Measurements from ENCODE around the gene NRAP. TPM values are rescaled to one million over a fixed set of nuclear protein-coding genes. Genes with fewer than 3 reads are reported as not detected.

Gene NRAP
- polyA plus RNA-seq, 1 donor (not counting 4 experiments of a cell fraction or from before 2014, with no cell fraction given) = not detected

DNA sequence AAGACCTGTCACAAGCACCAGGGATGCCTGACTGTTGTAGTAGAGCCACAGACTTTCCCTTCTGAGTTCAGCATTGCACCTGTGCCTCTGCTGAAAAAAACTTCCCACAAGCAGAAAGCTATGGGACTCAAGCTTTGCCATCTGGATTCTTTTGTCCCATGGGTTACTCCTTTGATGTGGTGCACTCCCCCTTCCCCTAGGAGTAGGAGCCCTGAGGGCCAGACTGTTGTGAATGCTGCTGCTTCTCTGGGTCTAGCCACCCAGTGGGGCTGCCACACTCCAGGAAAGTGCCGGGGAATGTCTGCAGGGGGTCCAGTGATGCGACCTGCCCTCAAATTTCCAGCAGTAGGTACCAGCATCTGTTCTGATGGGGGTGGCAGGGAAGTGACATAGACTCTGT is 27.5 kb upstream of the NRAP start:
- dilution Hi-C loops (cut with MboI; ENCODE audit: extremely low pct_ligation_motif_present, low sequenced_read_pairs) = no loop called here
- Histone ChIP-seq H3K4me1 (ENCODE audit: control insufficient read depth, extremely low read depth, insufficient read depth, low read length) (no peaks in the 10 kb centered on the region), H4K20me1 (ENCODE audit: control insufficient read depth, extremely low read depth, insufficient read depth, low read length) (no peaks in the 10 kb centered on the region), H3K9me1 (ENCODE audit: control insufficient read depth, extremely low read depth, insufficient read depth, low read length) (no peaks in the 10 kb centered on the region), H3K27me3 (ENCODE audit: control insufficient read depth, extremely low read depth, insufficient read depth, low read length) (no peaks in the 10 kb centered on the region), H3K4me2 (ENCODE audit: control insufficient read depth, extremely low read depth, insufficient read depth, low read depth, low read length) (no peak overlapping the region), H2AFZ (ENCODE audit: control insufficient read depth, low read length) (no peak overlapping the region), H3K9me3 (ENCODE audit: control insufficient read depth, low read depth, low read length) (no peaks in the 10 kb centered on the region), H3K79me2 (ENCODE audit: control insufficient read depth, insufficient read depth, low read length) (peaks cover 39% of the 10 kb centered on the region), H3K27ac (ENCODE audit: control insufficient read depth, insufficient read depth, low read length) (no peak overlapping the region), H3K9ac (ENCODE audit: control insufficient read depth, extremely low read depth, insufficient read depth, low read length) (no peak overlapping the region), H3K36me3 (ENCODE audit: control insufficient read depth in 2 of 2, extremely low read depth in 1 of 2, insufficient read depth in 2 of 2, low read length in 2 of 2) (no peaks in the 10 kb centered on the region), H3K4me3 (ENCODE audit: control insufficient read depth in 2 of 3, extremely low read depth in 1 of 3, insufficient read depth in 2 of 3, low read depth in 1 of 3, low read length in 3 of 3) (no peak overlapping the region)
- FAIRE-seq (no peak), DNase-seq (ENCODE audit: low read depth, low spot score) (no peak)
- TF ChIP-seq CTCF (optimal IDR thresholded peaks at IDR 0.05 in 1 of 3, IDR thresholded peaks at IDR 0.05 in 1 of 3, conservative IDR thresholded peaks at IDR 0.05 in 1 of 3; ENCODE audit: extremely low read depth in 1 of 3, insufficient read depth in 2 of 3, low read length in 3 of 3) = no peak
- no peak for TF ChIP-seq EZH2 (IDR thresholded peaks at IDR 0.05; ENCODE audit: low read length)

GRCh38 chr10:113690749-113691148 is 26.9 kb upstream of the NRAP start:
- TF ChIP-seq CTCF (optimal IDR thresholded peaks at IDR 0.05 in 1 of 3, IDR thresholded peaks at IDR 0.05 in 1 of 3, conservative IDR thresholded peaks at IDR 0.05 in 1 of 3; ENCODE audit: extremely low read depth in 1 of 3, insufficient read depth in 2 of 3, low read length in 3 of 3) (no peak), EZH2 (IDR thresholded peaks at IDR 0.05; ENCODE audit: low read length) (no peak)
- Histone ChIP-seq H3K9ac (ENCODE audit: control insufficient read depth, extremely low read depth, insufficient read depth, low read length) (no peak overlapping the region), H2AFZ (ENCODE audit: control insufficient read depth, low read length) (no peak overlapping the region), H3K36me3 (ENCODE audit: control insufficient read depth in 2 of 2, extremely low read depth in 1 of 2, insufficient read depth in 2 of 2, low read length in 2 of 2) (no peaks in the 10 kb centered on the region), H3K79me2 (ENCODE audit: control insufficient read depth, insufficient read depth, low read length) (peaks cover 44% of the 10 kb centered on the region), H3K4me2 (ENCODE audit: control insufficient read depth, extremely low read depth, insufficient read depth, low read depth, low read length) (no peak overlapping the region), H3K27me3 (ENCODE audit: control insufficient read depth, extremely low read depth, insufficient read depth, low read length) (no peaks in the 10 kb centered on the region), H3K4me3 (ENCODE audit: control insufficient read depth in 2 of 3, extremely low read depth in 1 of 3, insufficient read depth in 2 of 3, low read depth in 1 of 3, low read length in 3 of 3) (no peak overlapping the region), H3K9me1 (ENCODE audit: control insufficient read depth, extremely low read depth, insufficient read depth, low read length) (no peaks in the 10 kb centered on the region), H4K20me1 (ENCODE audit: control insufficient read depth, extremely low read depth, insufficient read depth, low read length) (no peaks in the 10 kb centered on the region), H3K27ac (ENCODE audit: control insufficient read depth, insufficient read depth, low read length) (no peak overlapping the region), H3K9me3 (ENCODE audit: control insufficient read depth, low read depth, low read length) (no peaks in the 10 kb centered on the region), H3K4me1 (ENCODE audit: control insufficient read depth, extremely low read depth, insufficient read depth, low read length) (no peaks in the 10 kb centered on the region)
- DNase-seq (ENCODE audit: low read depth, low spot score) (no peak), FAIRE-seq (no peak)
- dilution Hi-C loops (cut with MboI; ENCODE audit: extremely low pct_ligation_motif_present, low sequenced_read_pairs) = no loop called here
